Hepatocyte (in vitro differentiated cells): Measurements from ENCODE around the gene FILIP1L. TPM values are rescaled to one million over a fixed set of nuclear protein-coding genes. Genes with fewer than 3 reads are reported as not detected.
A peak's percentile ranks its signal among the peaks of the same experiment; 100 is the strongest.

ENCODE experiments used
- DNase-seq: peaks from one replicate; pipeline ENCODE4 v3.0.0-alpha.2; 2016; ENCODE audit warnings: low spot score
- H2AFZ ChIP-seq: fragments of 200-600 bp; sonication (generic); 2 replicates; pipeline ENCODE4 v1.6.0; 2016; ENCODE audit warnings: antibody characterized with exemption, mild to moderate bottlenecking
- H3K27ac ChIP-seq: fragments of 200-600 bp; sonication (generic); 2 replicates; pipeline ENCODE4 v1.5.1; 2016; ENCODE audit warnings: mild to moderate bottlenecking
- H3K27me3 ChIP-seq: fragments of 200-600 bp; sonication (generic); 2 replicates; pipeline ENCODE4 v1.6.1; 2016
- H3K36me3 ChIP-seq: fragments of 200-600 bp; sonication (generic); replicated peaks from 2 replicates; pipeline ENCODE4 v1.5.1; 2016; ENCODE audit warnings: low read depth; ENCODE audit not compliant: insufficient read depth
- H3K4me1 ChIP-seq: fragments of 200-600 bp; sonication (generic); 2 replicates; pipeline ENCODE4 v1.5.1; 2016; ENCODE audit warnings: mild to moderate bottlenecking, moderate library complexity; ENCODE audit not compliant: insufficient read depth
- H3K4me2 ChIP-seq: fragments of 200-600 bp; sonication (generic); 2 replicates; pipeline ENCODE4 v1.6.0; 2016
- H3K4me3 ChIP-seq: fragments of 200-600 bp; sonication (generic); 2 replicates; pipeline ENCODE4 v1.5.1; 2016; ENCODE audit warnings: mild to moderate bottlenecking
- H3K79me2 ChIP-seq: fragments of 200-600 bp; sonication (generic); 2 replicates; pipeline ENCODE4 v1.6.0; 2017; ENCODE audit warnings: mild to moderate bottlenecking
- H3K9me2 ChIP-seq: fragments of 200-600 bp; sonication (generic); replicated peaks from 2 replicates; pipeline ENCODE4 v1.6.0; 2017; ENCODE audit warnings: mild to moderate bottlenecking; ENCODE audit not compliant: insufficient read depth
- H3K9me3 ChIP-seq: fragments of 200-600 bp; sonication (generic); 2 replicates; pipeline ENCODE4 v1.5.1; 2016; ENCODE audit warnings: low read depth, mild to moderate bottlenecking
- H4K20me1 ChIP-seq: fragments of 200-600 bp; sonication (generic); 2 replicates; pipeline ENCODE4 v1.6.0; 2016; ENCODE audit warnings: mild to moderate bottlenecking; ENCODE audit not compliant: insufficient read depth, poor library complexity, severe bottlenecking
- EZH2 ChIP-seq: fragments of 200-600 bp; sonication (generic); IDR thresholded peaks from 2 replicates; pipeline ENCODE4 v1.6.1; 2016; ENCODE audit warnings: antibody characterized with exemption, mild to moderate bottlenecking, borderline replicate concordance
- EZH2phosphoT487 ChIP-seq: fragments of 200-600 bp; sonication (generic); IDR thresholded peaks from one replicate; pipeline ENCODE4 v1.6.1; 2018; ENCODE audit warnings: antibody characterized with exemption, mild to moderate bottlenecking, low read depth, moderate library complexity; ENCODE audit not compliant: unreplicated experiment, severe bottlenecking
- WGBS: methylation state at CpG from one replicate; pipeline ENCODE4 v1.1.6; 2016; ENCODE audit warnings: low lambda C conversion rate; ENCODE audit errors: missing lambda C conversion rate; 5-methylcytosine and 5-hydroxymethylcytosine counted together
- polyA plus RNA-seq: library from polyadenylated mRNA; unstranded; fragments of >200 nt; fragmentation: Nextera tagmentation; extraction: Ambion mirVana; gene quantifications from 2 replicates; pipeline ENCODE4 v1.2.1, GENCODE V29; 2016
- total RNA-seq: library from RNA; depleted of rRNA; stranded (reverse); fragments of >200 nt; gene quantifications from 2 replicates; pipeline ENCODE4 v1.2.3, GENCODE V29; 2014
- TF ChIP-seq, protein P1 (sequence below): fragments of 200-600 bp; sonication (generic); IDR thresholded peaks from 2 replicates; pipeline ENCODE4 v1.5.1; 2016; ENCODE audit warnings: antibody characterized with exemption, mild to moderate bottlenecking; ENCODE audit not compliant: poor library complexity

The FILIP1L gene
- total and polyA plus RNA-seq, 2 experiments from 2014 or later = 48.2 to 49.4 TPM

DNA sequence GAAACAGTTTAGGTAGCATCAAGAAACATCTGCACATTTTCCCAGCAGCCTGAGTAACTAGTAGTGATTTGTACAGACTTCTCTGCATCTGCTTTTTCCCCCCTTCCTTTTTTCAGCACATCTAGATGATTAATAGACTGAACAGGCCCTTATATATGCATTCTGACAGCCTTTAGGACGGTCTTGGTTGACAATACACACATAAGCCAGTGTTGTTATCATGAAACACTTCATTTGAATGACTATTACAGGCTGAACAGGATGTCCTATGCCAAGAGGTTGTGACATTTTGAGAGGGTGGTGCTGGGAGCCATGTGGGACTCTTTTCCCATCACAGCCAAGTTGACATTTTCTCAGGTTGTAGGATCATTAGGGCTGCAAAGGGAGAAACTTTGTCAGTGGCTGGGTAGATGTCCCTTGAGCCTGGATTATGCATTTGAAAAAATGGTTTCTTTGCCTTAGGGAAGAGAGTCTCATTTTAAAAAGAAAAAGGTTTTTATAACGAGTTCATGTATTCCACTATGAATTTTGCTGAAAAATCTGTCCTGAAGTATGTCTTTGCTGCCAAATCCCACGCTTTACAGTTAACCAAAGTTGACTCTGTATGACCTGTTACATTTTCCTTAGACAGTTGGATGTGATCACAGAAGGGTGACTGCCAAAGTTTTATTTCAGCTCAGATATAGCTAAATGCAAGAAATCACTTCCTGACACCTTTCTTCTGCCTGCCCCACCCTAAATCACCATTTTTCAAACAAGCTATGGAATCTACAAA, 73.7 kb downstream of the FILIP1L start:
- no peaks in the 10 kb centered on the region for H3K27me3 ChIP-seq
- H3K9me3 ChIP-seq = no peaks in the 10 kb centered on the region
- no peaks in the 10 kb centered on the region for H3K9me2 ChIP-seq
- no peaks in the 10 kb centered on the region for H3K79me2 ChIP-seq
- 65% methylated on average over 3 of the region's 3 CpGs for WGBS
- TF ChIP-seq EZH2 (no peak), EZH2phosphoT487 (no peak)
- TF ChIP-seq, protein P1, sequence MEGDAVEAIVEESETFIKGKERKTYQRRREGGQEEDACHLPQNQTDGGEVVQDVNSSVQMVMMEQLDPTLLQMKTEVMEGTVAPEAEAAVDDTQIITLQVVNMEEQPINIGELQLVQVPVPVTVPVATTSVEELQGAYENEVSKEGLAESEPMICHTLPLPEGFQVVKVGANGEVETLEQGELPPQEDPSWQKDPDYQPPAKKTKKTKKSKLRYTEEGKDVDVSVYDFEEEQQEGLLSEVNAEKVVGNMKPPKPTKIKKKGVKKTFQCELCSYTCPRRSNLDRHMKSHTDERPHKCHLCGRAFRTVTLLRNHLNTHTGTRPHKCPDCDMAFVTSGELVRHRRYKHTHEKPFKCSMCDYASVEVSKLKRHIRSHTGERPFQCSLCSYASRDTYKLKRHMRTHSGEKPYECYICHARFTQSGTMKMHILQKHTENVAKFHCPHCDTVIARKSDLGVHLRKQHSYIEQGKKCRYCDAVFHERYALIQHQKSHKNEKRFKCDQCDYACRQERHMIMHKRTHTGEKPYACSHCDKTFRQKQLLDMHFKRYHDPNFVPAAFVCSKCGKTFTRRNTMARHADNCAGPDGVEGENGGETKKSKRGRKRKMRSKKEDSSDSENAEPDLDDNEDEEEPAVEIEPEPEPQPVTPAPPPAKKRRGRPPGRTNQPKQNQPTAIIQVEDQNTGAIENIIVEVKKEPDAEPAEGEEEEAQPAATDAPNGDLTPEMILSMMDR = no peak
- H3K36me3 ChIP-seq = no peaks in the 10 kb centered on the region
- H3K4me2 ChIP-seq = peak overlapping the region; percentile 23
- H4K20me1 ChIP-seq = no peaks in the 10 kb centered on the region
- H3K4me3 ChIP-seq = no peak overlapping the region
- peak overlapping the region; percentile 89 for H3K27ac ChIP-seq
- peaks cover 35% of the 10 kb centered on the region for H3K4me1 ChIP-seq
- H2AFZ ChIP-seq = no peak overlapping the region
- no peak for DNase-seq

DNA sequence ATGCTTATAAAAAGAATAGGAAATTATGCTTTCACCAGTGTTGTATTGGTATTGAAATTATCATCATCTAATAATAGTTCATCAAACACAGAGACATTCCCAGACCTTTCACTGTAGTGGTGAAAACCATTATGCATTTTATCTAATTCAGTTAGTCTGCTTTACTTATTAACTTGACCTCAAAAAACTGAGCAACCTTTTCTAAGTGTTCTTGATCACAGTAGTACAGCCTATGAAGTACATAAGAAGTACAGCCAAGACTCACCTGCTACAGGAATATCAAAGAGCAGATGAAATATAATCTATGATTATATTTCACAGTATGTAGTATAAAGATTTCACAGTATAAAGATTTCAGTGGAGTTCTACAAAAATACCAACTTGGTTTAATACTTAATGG, 75.2 kb downstream of the FILIP1L start:
- Histone ChIP-seq H3K9me2 (no peaks in the 10 kb centered on the region), H3K4me2 (no peak overlapping the region), H2AFZ (no peak overlapping the region), H3K27me3 (no peaks in the 10 kb centered on the region), H3K4me1 (peaks cover 45% of the 10 kb centered on the region), H3K79me2 (no peaks in the 10 kb centered on the region), H3K4me3 (no peak overlapping the region), H3K9me3 (no peaks in the 10 kb centered on the region), H3K27ac (no peak overlapping the region), H3K36me3 (no peaks in the 10 kb centered on the region), H4K20me1 (no peaks in the 10 kb centered on the region)
- DNase-seq = no peak
- no peak for TF ChIP-seq EZH2phosphoT487
- TF ChIP-seq, protein P1 = no peak
- no peak for TF ChIP-seq EZH2

GRCh38 chr3:100033903-100034471, 80.3 kb downstream of the FILIP1L start:
- Histone ChIP-seq H3K79me2 (no peaks in the 10 kb centered on the region), H3K4me1 (peaks cover 48% of the 10 kb centered on the region), H3K36me3 (no peaks in the 10 kb centered on the region), H3K4me3 (no peak overlapping the region), H3K9me3 (no peaks in the 10 kb centered on the region), H4K20me1 (no peaks in the 10 kb centered on the region), H3K9me2 (no peaks in the 10 kb centered on the region), H3K27ac (peak overlapping the region; percentile 66), H3K27me3 (no peaks in the 10 kb centered on the region), H3K4me2 (peak overlapping the region; percentile 29), H2AFZ (no peak overlapping the region)
- WGBS = 49% methylated on average over 3 of the region's 3 CpGs
- DNase-seq = no peak
- TF ChIP-seq, protein P1 = no peak
- TF ChIP-seq EZH2phosphoT487 (no peak), EZH2 (no peak)
